ENCODE results near the gene CD160. TPM values are rescaled to one million over a fixed set of nuclear protein-coding genes. Genes with fewer than 3 reads are reported as not detected.

The CD160 gene
- total RNA-seq, 1 experiment from 2014 or later, result not detected

DNA sequence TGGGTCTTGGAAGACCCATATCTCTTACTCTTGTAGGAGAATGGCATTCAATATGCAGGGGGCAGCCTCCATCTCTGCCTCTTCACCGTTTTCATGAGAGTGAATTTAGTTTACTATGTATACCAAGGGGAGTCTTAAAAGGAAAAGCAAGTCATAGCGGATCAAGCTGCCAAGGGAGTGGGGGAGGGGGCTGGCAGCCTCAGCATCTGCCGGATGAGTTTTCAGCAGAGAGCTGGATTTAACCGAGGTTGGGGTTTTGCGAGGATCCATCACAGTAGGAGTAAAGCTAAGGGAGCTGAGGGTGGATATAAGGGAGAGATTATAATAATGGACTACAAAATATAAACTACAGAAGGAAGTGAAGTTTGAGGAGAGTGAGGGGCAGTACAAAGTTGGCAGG, 9.9 kb downstream of the CD160 start:
- H3K4me3 ChIP-seq (ENCODE audit: low read depth, low read length, poor library complexity, severe bottlenecking), result no peak overlapping the region
- ChIA-PET POLR2A (ENCODE audit: low non-redundant PET) (no interaction called here), CTCF (no interaction called here)
- no peaks in the 10 kb centered on the region for H3K9me3 ChIP-seq (ENCODE audit: low read depth, low read length, poor library complexity, severe bottlenecking)
- intact Hi-C loops (cut with micrococcal nuclease; ENCODE audit: unreplicated experiment), result no loop called here
- H3K27ac ChIP-seq (ENCODE audit: low read depth, low read length, poor library complexity, severe bottlenecking), result no peak overlapping the region
- no peaks in the 10 kb centered on the region for H3K36me3 ChIP-seq (ENCODE audit: insufficient read depth, low read length, poor library complexity, severe bottlenecking)
- no peaks in the 10 kb centered on the region for H3K27me3 ChIP-seq (replicated peaks; ENCODE audit: insufficient read depth, low read depth, low read length, poor library complexity)
- DNase-seq (ENCODE audit: low spot score), result no peak
- no peaks in the 10 kb centered on the region for H3K4me1 ChIP-seq (ENCODE audit: insufficient read depth, low read length, poor library complexity, severe bottlenecking)
- BruUV-seq (replicated peaks), result no TSS peak
- no peak for TF ChIP-seq EZH2 (IDR thresholded peaks at IDR 0.05; ENCODE audit: borderline replicate concordance, low read depth, low read length, poor library complexity, severe bottlenecking)
- TF ChIP-seq, protein P1, sequence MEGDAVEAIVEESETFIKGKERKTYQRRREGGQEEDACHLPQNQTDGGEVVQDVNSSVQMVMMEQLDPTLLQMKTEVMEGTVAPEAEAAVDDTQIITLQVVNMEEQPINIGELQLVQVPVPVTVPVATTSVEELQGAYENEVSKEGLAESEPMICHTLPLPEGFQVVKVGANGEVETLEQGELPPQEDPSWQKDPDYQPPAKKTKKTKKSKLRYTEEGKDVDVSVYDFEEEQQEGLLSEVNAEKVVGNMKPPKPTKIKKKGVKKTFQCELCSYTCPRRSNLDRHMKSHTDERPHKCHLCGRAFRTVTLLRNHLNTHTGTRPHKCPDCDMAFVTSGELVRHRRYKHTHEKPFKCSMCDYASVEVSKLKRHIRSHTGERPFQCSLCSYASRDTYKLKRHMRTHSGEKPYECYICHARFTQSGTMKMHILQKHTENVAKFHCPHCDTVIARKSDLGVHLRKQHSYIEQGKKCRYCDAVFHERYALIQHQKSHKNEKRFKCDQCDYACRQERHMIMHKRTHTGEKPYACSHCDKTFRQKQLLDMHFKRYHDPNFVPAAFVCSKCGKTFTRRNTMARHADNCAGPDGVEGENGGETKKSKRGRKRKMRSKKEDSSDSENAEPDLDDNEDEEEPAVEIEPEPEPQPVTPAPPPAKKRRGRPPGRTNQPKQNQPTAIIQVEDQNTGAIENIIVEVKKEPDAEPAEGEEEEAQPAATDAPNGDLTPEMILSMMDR (conservative IDR thresholded peaks at IDR 0.05; ENCODE audit: low read depth, low read length), result no peak

DNA sequence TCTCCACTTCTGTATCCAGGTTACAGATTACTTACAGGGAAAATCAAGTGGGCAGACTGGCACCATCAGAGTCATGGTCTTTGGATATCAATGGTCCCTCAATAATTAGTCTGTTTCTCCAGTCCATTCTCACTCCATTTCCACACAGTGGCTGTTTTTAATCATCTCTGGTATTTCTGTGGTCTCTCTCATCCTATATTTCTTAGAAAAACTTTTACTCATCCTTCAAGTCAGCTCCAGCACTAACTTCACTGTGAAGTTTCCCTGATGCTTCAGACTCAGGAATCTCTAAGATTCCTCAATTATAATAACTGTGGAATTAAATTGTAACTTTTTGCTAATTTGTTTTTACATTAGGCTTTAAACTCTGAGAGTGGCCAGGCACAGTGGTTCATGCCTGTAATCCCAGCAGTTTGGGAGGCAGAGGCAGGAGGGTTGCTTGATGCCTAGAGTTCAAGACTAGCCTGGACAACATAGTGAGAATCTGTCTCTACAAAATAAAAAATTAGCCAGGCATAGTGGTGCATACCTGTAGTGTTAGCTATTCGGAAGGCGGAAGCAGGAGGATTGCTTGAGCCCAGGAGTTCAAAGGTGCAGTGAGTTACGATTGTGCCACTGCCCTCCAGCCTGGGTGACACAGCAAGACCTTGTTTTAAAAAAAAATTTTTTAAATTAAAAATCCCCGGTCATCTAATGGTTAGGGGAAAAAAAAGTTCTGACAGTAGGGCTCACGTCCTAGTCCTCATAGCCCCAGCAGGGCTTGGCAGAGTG, 10.6 kb downstream of the CD160 start:
- Histone ChIP-seq H3K9me3 (ENCODE audit: low read depth, low read length, poor library complexity, severe bottlenecking) (no peaks in the 10 kb centered on the region), H3K36me3 (ENCODE audit: insufficient read depth, low read length, poor library complexity, severe bottlenecking) (no peaks in the 10 kb centered on the region), H3K4me3 (ENCODE audit: low read depth, low read length, poor library complexity, severe bottlenecking) (no peak overlapping the region), H3K27ac (ENCODE audit: low read depth, low read length, poor library complexity, severe bottlenecking) (no peak overlapping the region), H3K4me1 (ENCODE audit: insufficient read depth, low read length, poor library complexity, severe bottlenecking) (no peaks in the 10 kb centered on the region), H3K27me3 (replicated peaks; ENCODE audit: insufficient read depth, low read depth, low read length, poor library complexity) (no peaks in the 10 kb centered on the region)
- no TSS peak for BruUV-seq (replicated peaks)
- intact Hi-C loops (cut with micrococcal nuclease; ENCODE audit: unreplicated experiment), result no loop called here
- ChIA-PET CTCF (no interaction called here), POLR2A (ENCODE audit: low non-redundant PET) (no interaction called here)
- DNase-seq (ENCODE audit: low spot score), result no peak
- TF ChIP-seq EZH2 (IDR thresholded peaks at IDR 0.05; ENCODE audit: borderline replicate concordance, low read depth, low read length, poor library complexity, severe bottlenecking), result no peak
- TF ChIP-seq, protein P1 (conservative IDR thresholded peaks at IDR 0.05; ENCODE audit: low read depth, low read length), result no peak

DNA sequence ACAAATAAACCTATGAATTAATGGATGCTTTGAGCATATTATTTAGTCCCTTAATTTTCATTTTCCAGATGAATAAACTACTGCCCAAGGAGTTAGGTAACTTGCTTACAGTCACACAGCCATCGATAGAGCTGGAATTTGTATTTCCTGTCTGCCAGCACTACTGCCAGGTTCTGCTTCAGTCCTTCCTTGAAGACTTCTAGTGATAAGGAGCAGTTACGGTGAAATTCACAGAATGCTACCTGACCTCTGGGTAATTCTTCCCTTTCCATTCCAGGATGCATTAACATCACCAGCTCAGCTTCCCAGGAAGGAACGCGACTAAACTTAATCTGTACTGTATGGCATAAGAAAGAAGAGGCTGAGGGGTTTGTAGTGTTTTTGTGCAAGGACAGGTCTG, 11.2 kb downstream of the CD160 start:
- Histone ChIP-seq H3K36me3 (ENCODE audit: insufficient read depth, low read length, poor library complexity, severe bottlenecking) (no peaks in the 10 kb centered on the region), H3K4me3 (ENCODE audit: low read depth, low read length, poor library complexity, severe bottlenecking) (no peak overlapping the region), H3K4me1 (ENCODE audit: insufficient read depth, low read length, poor library complexity, severe bottlenecking) (no peaks in the 10 kb centered on the region), H3K27me3 (replicated peaks; ENCODE audit: insufficient read depth, low read depth, low read length, poor library complexity) (no peaks in the 10 kb centered on the region), H3K9me3 (ENCODE audit: low read depth, low read length, poor library complexity, severe bottlenecking) (no peaks in the 10 kb centered on the region), H3K27ac (ENCODE audit: low read depth, low read length, poor library complexity, severe bottlenecking) (no peak overlapping the region)
- ChIA-PET POLR2A (ENCODE audit: low non-redundant PET) (no interaction called here), CTCF (no interaction called here)
- TF ChIP-seq, protein P1 (conservative IDR thresholded peaks at IDR 0.05; ENCODE audit: low read depth, low read length), result no peak
- TF ChIP-seq EZH2 (IDR thresholded peaks at IDR 0.05; ENCODE audit: borderline replicate concordance, low read depth, low read length, poor library complexity, severe bottlenecking), result no peak
- no TSS peak for BruUV-seq (replicated peaks)
- intact Hi-C loops (cut with micrococcal nuclease; ENCODE audit: unreplicated experiment), result no loop called here
- DNase-seq (ENCODE audit: low spot score), result no peak

Measured in A673 (cell line).